Measurements from ENCODE around the gene FAM236C. TPM values are rescaled to one million over a fixed set of nuclear protein-coding genes. Genes with fewer than 3 reads are reported as not detected.
A peak's percentile ranks its signal among the peaks of the same experiment; 100 is the strongest.
"Not testable (repeated sequence)": the region's sequence is repeated elsewhere in the genome, so short reads cannot be mapped to it uniquely, and the experiment has no call there.

The FAM236C gene
- not detected in 2 replicates for total RNA-seq (ENCODE audit: low replicate concordance)
- long read RNA-seq: 0 reads

DNA sequence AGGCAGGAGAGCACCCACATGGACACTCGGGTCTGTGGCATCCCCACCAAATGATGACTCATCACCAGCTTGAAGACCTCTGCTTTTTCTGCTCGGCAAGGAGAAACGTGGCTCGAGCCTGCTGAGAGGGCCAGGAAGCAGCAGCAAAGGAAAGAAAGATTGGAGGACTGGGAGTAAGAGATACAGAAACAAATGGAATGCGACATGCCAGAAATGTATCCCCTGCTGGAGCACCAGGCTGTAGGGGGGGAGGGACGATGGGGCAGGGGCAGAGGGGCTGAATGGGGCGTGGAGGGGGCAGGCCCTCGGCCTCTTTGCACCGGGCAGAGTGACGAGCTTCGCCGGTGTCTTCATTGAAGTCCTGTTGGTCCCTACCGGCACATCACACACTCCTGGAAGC lies at the start of gene FAM236C:
TSS of gene FAM236C (plus strand) at position 301 of the 400 bp plus-strand sequence. CDS start 100 bp downstream, outside the sequence.
- H3K4me1 Mint-ChIP-seq (ENCODE audit: unreplicated experiment); DNase-seq (ENCODE audit: extremely low spot score, unreplicated experiment); H3K36me3 Mint-ChIP-seq; H3K4me3 Mint-ChIP-seq; H3K9me3 Mint-ChIP-seq; H3K27me3 Mint-ChIP-seq; H3K27ac Mint-ChIP-seq: not testable (repeated sequence)

DNA sequence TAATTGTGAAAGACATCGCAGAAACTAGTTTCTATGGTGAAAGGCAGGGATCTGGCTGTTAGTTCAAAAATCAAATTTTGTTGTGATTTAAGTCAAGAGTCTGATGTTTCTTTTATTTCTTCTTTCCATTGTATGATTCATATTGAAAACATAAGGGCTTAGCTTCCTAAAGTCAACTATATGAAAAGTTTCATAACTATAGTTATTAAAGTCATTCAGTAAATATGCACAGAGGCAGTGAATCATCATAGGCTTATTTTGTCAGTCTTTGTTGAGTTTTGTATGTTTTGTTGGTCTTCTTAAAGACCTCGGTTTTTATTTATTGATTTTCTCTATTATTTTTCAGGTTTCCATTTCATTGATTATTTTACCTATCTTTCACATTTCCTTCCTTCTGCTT lies 29.5 kb upstream of the FAM236C start:
- not testable (repeated sequence) for H3K36me3 Mint-ChIP-seq; H3K27me3 Mint-ChIP-seq; H3K4me1 Mint-ChIP-seq (ENCODE audit: unreplicated experiment); H3K27ac Mint-ChIP-seq; H3K4me3 Mint-ChIP-seq; H3K9me3 Mint-ChIP-seq; DNase-seq (ENCODE audit: extremely low spot score, unreplicated experiment)

- DNase-seq (ENCODE audit: extremely low spot score, unreplicated experiment); H3K27me3 Mint-ChIP-seq; H3K4me3 Mint-ChIP-seq; H3K36me3 Mint-ChIP-seq; H3K4me1 Mint-ChIP-seq (ENCODE audit: unreplicated experiment); H3K9me3 Mint-ChIP-seq; H3K27ac Mint-ChIP-seq: not testable (repeated sequence)
These were observed 22.7 kb upstream of the FAM236C start for GRCh38 chrX:72889740-72890139.

DNA sequence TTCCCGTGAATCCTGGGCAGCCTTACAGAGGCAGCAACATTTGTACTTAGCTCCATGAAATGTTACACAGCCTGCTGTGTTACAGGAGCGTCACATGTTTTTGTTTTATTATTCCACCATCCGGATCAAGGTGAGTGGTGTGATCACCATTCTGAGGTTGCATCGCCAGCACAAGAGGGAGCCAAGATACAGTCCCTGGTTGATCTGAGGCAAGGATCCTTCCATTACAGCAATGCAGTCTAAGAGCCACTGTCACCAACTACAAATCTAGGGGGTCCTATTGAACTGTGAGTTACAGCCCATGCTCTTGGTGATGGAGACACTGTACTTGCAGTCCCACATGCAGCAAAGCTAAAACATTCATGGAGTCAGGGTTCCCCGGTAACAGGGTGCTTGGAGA lies 3.7 kb downstream of the FAM236C start:
- H3K9me3 Mint-ChIP-seq; H3K27me3 Mint-ChIP-seq; H3K36me3 Mint-ChIP-seq; H3K4me1 Mint-ChIP-seq (ENCODE audit: unreplicated experiment); H3K4me3 Mint-ChIP-seq; H3K27ac Mint-ChIP-seq: not testable (repeated sequence)
- peak; percentile 20 for DNase-seq (ENCODE audit: extremely low spot score, unreplicated experiment)

GRCh38 chrX:72932283-72932682 lies 19.9 kb downstream of the FAM236C start:
- DNase-seq (ENCODE audit: extremely low spot score, unreplicated experiment); H3K4me3 Mint-ChIP-seq; H3K27me3 Mint-ChIP-seq; H3K27ac Mint-ChIP-seq; H3K4me1 Mint-ChIP-seq (ENCODE audit: unreplicated experiment); H3K9me3 Mint-ChIP-seq; H3K36me3 Mint-ChIP-seq: not testable (repeated sequence)

DNA sequence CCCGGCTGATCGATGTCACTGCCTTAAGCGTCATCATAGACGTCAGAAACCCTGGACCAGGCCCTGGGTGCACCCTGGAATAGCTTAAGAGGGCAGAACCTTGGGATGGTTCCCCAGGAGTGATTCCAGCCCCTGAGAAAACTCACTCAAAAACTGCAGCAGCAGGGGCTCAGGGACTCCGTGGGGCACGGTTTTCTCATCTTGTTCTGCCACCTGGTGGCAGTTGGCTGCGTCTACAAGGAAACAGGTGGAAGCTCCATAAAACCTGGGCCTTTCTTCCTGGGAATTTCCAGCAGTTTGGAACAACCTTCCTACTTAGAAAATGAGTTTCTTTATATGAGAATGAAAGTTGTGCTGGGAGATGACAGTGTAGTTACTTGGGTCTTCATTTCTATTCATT lies 24.0 kb downstream of the FAM236C start:
- not testable (repeated sequence) for H3K36me3 Mint-ChIP-seq; H3K27me3 Mint-ChIP-seq; H3K4me1 Mint-ChIP-seq (ENCODE audit: unreplicated experiment); H3K9me3 Mint-ChIP-seq; H3K4me3 Mint-ChIP-seq; H3K27ac Mint-ChIP-seq; DNase-seq (ENCODE audit: extremely low spot score, unreplicated experiment)

GRCh38 chrX:72936882-72937455 lies 24.6 kb downstream of the FAM236C start:
- not testable (repeated sequence) for H3K4me3 Mint-ChIP-seq; H3K4me1 Mint-ChIP-seq (ENCODE audit: unreplicated experiment); H3K27ac Mint-ChIP-seq; H3K36me3 Mint-ChIP-seq; DNase-seq (ENCODE audit: extremely low spot score, unreplicated experiment); H3K27me3 Mint-ChIP-seq; H3K9me3 Mint-ChIP-seq

DNA sequence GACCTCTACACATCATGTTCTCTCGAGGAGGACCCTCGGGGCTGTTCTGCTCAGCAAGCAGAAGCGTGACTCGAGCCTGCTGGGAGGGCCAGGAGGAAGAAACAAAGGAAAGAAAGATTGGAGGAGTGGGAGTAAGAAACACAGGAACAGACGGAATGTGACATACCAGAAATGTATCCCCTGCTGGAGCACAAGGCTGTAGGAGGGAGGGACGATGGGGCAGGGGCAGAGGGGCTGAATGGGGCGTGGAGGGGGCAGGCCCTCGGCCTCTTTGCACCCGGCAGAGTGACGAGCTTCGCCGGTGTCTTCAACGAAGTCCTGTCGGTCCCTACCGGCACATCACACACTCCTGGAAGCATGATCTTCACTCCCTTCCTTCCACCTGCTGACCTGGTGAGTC lies 25.5 kb downstream of the FAM236C start, which contains the start of gene FAM236A:
TSS of gene FAM236A (plus strand) at position 301 of the 400 bp plus-strand sequence. CDS start at position 358, 57 bp downstream.
- not testable (repeated sequence) for DNase-seq (ENCODE audit: extremely low spot score, unreplicated experiment); H3K36me3 Mint-ChIP-seq; H3K9me3 Mint-ChIP-seq; H3K27ac Mint-ChIP-seq; H3K4me1 Mint-ChIP-seq (ENCODE audit: unreplicated experiment); H3K4me3 Mint-ChIP-seq; H3K27me3 Mint-ChIP-seq

GRCh38 chrX:72942272-72942671 lies 29.9 kb downstream of the FAM236C start:
- H3K4me1 Mint-ChIP-seq (ENCODE audit: unreplicated experiment); H3K27me3 Mint-ChIP-seq; H3K4me3 Mint-ChIP-seq; H3K9me3 Mint-ChIP-seq; DNase-seq (ENCODE audit: extremely low spot score, unreplicated experiment); H3K36me3 Mint-ChIP-seq; H3K27ac Mint-ChIP-seq: not testable (repeated sequence)

DNA sequence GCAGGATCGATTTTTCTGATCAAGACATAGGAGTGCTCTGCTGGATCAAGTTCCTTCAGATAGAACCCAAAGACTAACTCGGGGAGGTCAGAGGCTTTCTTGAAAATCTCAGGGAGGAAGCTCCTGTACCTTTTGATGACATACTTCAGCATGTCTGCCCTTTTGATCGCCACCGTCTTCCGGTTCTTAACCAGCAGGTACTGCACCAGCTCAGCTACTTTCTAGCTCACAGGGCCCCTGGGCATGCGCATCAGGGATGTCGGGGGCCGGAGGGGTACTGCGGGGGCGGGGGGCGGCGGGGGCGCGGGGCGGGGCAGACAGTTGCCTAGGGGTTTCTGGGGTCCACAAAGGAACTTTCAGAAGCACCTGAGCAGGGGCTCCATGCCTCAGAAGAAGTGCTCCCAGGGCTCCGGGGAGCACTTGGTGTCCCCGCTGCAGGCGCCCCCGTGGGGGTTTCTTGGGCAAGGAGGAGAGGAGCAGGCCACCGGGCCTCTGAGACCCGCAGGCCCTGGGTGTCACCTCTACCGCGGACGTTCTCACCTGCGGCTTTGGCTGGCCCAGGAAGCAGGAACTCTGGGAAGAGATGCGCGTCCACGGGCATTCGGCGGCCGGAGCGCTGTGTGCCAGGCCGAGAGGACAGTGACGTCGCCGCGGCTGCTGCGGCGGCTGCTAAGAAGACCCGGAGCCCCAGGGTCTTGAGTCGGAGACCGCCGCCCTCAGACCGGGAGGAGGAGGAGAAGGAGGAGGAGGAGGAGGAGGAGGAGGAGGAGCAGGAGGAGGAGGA lies 30.8 kb downstream of the FAM236C start:
- H3K36me3 Mint-ChIP-seq; H3K27me3 Mint-ChIP-seq; H3K9me3 Mint-ChIP-seq; H3K27ac Mint-ChIP-seq; DNase-seq (ENCODE audit: extremely low spot score, unreplicated experiment); H3K4me1 Mint-ChIP-seq (ENCODE audit: unreplicated experiment); H3K4me3 Mint-ChIP-seq: not testable (repeated sequence)

DNA sequence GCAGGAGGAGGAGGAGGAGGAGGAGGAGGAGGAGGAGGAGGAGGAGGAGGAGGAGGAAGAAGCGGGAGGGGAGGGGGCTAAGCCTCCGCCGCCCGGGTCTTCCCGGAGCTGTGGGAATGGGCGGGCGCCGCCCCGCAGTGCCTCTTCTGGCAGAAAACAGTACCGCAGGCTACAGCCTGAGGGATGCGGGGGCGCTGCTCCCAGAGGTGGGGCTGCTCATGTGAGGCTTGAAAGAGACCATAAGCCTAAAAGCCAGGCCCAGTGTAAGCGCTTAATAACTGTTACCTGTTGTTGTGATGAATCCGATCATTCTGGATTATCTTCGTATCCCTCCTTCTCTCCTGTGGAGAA lies 31.4 kb downstream of the FAM236C start, which contains the start of gene DMRTC1:
TSS of gene DMRTC1 (minus strand) at position 19 of the 351 bp plus-strand sequence. CDS start 68,143 bp downstream, outside the sequence.
- not testable (repeated sequence) for H3K27ac Mint-ChIP-seq; H3K27me3 Mint-ChIP-seq; H3K4me1 Mint-ChIP-seq (ENCODE audit: unreplicated experiment); DNase-seq (ENCODE audit: extremely low spot score, unreplicated experiment); H3K36me3 Mint-ChIP-seq; H3K9me3 Mint-ChIP-seq; H3K4me3 Mint-ChIP-seq

- not testable (repeated sequence) for H3K9me3 Mint-ChIP-seq; H3K27me3 Mint-ChIP-seq; H3K27ac Mint-ChIP-seq; H3K4me3 Mint-ChIP-seq; H3K4me1 Mint-ChIP-seq (ENCODE audit: unreplicated experiment); DNase-seq (ENCODE audit: extremely low spot score, unreplicated experiment); H3K36me3 Mint-ChIP-seq
These were observed 47.6 kb downstream of the FAM236C start for GRCh38 chrX:72959971-72960370.

All from type B pancreatic cell (in vitro differentiated cells).